Right atrium auricular region (tissue), 2 donors: ENCODE measurements around the gene C5orf58. TPM values are rescaled to one million over a fixed set of nuclear protein-coding genes. Genes with fewer than 3 reads are reported as not detected.
"Not testable (repeated sequence)": the region's sequence is repeated elsewhere in the genome, so short reads cannot be mapped to it uniquely, and the experiment has no call there.

Source experiments
- DNase-seq: peaks from one replicate; pipeline ENCODE4 v3.0.0-alpha.2; 2019; ENCODE audit warnings: low spot score
- H3K27ac ChIP-seq, 2 donors: fragments of 200-600 bp; sonication (generic); 1 replicate in 1 of 2; 2 replicates in 1 of 2; pipeline ENCODE4 v1.5.1; 2016 to 2019
- H3K27me3 ChIP-seq, 2 donors: fragments of 200-600 bp; sonication (generic); one replicate each; pipeline versions ENCODE4 v1.5.1 to v1.6.0; 2017 to 2019
- H3K36me3 ChIP-seq: fragments of 200-600 bp; sonication (generic); one replicate; pipeline ENCODE4 v1.5.1; 2016
- H3K4me1 ChIP-seq, 2 donors: fragments of 200-600 bp; sonication (generic); one replicate each; pipeline versions ENCODE4 v1.5.1 to v1.6.0; 2017 to 2019
- H3K4me3 ChIP-seq, 2 donors: fragments of 200-600 bp; sonication (generic); 1 replicate in 1 of 2; 2 replicates in 1 of 2; pipeline ENCODE4 v1.5.1; 2017 to 2019; ENCODE audit warnings: mild to moderate bottlenecking in 1 of 2, moderate library complexity in 1 of 2
- H3K9me3 ChIP-seq, 2 donors: fragments of 200-600 bp; sonication (generic); one replicate each; pipeline ENCODE4 v1.5.1; 2019
- total RNA-seq, 2 donors: library from RNA; depleted of rRNA; stranded (reverse); fragments of >200 nt; gene quantifications; one replicate each; pipeline ENCODE4 v1.1.0, GENCODE V29; 2016
- TF ChIP-seq, protein P1 (sequence below), 2 donors: fragments of 200-600 bp; sonication (generic); IDR thresholded peaks; one replicate each; pipeline ENCODE4 v1.5.1; 2019; ENCODE audit warnings: antibody characterized with exemption in 2 of 2

The C5orf58 gene
- total RNA-seq, 2 donors from 2014 or later: not detected

DNA sequence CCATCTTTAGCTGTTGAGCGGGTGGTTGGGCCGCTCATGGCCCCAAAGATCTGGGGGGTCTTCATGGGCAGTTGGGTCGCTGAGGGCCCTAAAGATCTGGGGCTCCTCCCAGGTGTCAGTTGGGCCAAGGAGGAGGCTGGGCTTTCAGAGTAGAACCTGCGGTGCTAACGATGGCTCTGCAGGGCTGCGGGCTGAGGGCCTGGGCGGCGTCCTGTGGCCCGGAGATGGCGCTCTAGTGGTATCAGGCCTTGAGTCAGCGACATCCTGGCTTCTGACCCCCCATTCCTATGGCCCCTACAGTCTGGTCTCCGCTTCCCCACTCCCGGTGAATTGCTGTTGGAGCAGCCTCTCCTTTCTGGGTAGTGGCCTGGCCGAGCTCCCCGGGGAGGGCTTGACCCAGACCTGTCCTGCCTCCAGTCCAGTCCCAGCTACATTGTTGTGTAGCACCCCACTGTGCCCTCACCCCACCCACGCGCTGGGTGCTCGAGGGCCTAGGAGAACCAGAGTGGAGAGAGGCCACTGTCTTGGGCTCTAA, 640 bp downstream of the C5orf58 start:
- no peak for DNase-seq
- H3K36me3 ChIP-seq: no peaks in the 10 kb centered on the region
- no peaks in the 10 kb centered on the region for H3K4me1 ChIP-seq
- no peaks in the 10 kb centered on the region for H3K9me3 ChIP-seq
- no peak overlapping the region for H3K27ac ChIP-seq
- H3K4me3 ChIP-seq: no peak overlapping the region
- H3K27me3 ChIP-seq: no peaks in the 10 kb centered on the region
- TF ChIP-seq, protein P1, sequence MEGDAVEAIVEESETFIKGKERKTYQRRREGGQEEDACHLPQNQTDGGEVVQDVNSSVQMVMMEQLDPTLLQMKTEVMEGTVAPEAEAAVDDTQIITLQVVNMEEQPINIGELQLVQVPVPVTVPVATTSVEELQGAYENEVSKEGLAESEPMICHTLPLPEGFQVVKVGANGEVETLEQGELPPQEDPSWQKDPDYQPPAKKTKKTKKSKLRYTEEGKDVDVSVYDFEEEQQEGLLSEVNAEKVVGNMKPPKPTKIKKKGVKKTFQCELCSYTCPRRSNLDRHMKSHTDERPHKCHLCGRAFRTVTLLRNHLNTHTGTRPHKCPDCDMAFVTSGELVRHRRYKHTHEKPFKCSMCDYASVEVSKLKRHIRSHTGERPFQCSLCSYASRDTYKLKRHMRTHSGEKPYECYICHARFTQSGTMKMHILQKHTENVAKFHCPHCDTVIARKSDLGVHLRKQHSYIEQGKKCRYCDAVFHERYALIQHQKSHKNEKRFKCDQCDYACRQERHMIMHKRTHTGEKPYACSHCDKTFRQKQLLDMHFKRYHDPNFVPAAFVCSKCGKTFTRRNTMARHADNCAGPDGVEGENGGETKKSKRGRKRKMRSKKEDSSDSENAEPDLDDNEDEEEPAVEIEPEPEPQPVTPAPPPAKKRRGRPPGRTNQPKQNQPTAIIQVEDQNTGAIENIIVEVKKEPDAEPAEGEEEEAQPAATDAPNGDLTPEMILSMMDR (IDR thresholded peaks at IDR 0.05): no peak

- no peak overlapping the region for H3K4me3 ChIP-seq
- TF ChIP-seq, protein P1 (IDR thresholded peaks at IDR 0.05): no peak
- DNase-seq: no peak
These were observed 3.4 kb downstream of the C5orf58 start for GRCh38 chr5:170235876-170236864.

GRCh38 chr5:170238456-170239196, 5.8 kb downstream of the C5orf58 start:
- no peak overlapping the region for H3K27ac ChIP-seq
- TF ChIP-seq, protein P1 (IDR thresholded peaks at IDR 0.05): no peak
- no peaks in the 10 kb centered on the region for H3K27me3 ChIP-seq
- H3K4me1 ChIP-seq: no peaks in the 10 kb centered on the region
- H3K9me3 ChIP-seq: no peaks in the 10 kb centered on the region
- DNase-seq: no peak
- no peaks in the 10 kb centered on the region for H3K36me3 ChIP-seq
- H3K4me3 ChIP-seq: no peak overlapping the region

More at GRCh38 chr5:170235876-170236864, 3.4 kb downstream of the C5orf58 start:
- H3K36me3 ChIP-seq: no peaks in the 10 kb centered on the region
- no peaks in the 10 kb centered on the region for H3K4me1 ChIP-seq
- no peaks in the 10 kb centered on the region for H3K9me3 ChIP-seq
- no peaks in the 10 kb centered on the region for H3K27me3 ChIP-seq
- H3K27ac ChIP-seq: no peak overlapping the region

GRCh38 chr5:170245436-170245835, 12.7 kb downstream of the C5orf58 start:
- DNase-seq, H3K27me3 ChIP-seq, H3K9me3 ChIP-seq, H3K4me1 ChIP-seq, H3K27ac ChIP-seq, H3K4me3 ChIP-seq, H3K36me3 ChIP-seq: not testable (repeated sequence)

DNA sequence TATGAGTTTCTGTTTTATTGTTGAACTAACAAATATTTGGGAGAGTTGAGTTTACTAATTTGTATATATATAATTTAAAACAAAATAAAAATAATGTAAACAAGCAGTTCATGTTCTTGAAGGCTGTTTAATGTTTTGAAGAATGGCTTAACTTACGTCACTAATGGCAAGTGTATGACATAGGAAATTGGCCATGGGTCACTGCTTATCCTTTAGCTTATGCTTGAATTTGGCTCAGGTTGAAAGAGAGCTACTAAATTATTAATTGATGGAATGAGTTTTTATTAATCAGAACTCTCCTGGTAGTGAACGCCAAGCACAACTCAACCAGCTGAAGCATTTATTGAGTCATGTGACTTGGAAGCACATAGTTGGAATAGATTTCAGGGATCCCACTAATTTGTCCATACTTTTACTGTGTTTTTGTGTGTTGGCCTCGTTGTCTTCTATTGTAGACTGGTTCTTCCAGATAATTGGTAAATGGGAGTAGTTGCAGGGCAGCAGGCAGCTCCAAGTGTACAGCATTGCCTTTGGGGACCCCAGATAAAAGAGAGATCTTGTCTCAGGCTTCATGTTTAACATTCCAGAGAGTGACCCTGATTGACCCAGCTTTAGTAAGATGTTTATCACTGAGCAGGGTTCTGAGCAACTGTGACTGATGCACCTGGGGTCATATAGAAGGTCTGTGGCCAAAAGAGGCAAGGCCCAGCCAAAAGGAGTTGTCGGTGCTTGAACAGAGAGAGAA, 13.5 kb downstream of the C5orf58 start:
- Histone ChIP-seq H3K27me3 (no peaks in the 10 kb centered on the region), H3K4me1 (no peaks in the 10 kb centered on the region), H3K36me3 (no peaks in the 10 kb centered on the region), H3K9me3 (no peaks in the 10 kb centered on the region), H3K27ac (no peak overlapping the region), H3K4me3 (no peak overlapping the region)
- TF ChIP-seq, protein P1 (IDR thresholded peaks at IDR 0.05): no peak
- no peak for DNase-seq
